NT2/D1 (cell line): Measurements from ENCODE around the gene BSN.

Experiments
- SUZ12 ChIP-seq: IDR thresholded peaks from 2 replicates; pipeline ENCODE4 v1.6.1; 2011; ENCODE audit not compliant: insufficient read length, insufficient read depth; ENCODE audit errors: extremely low read depth
- YY1 ChIP-seq: IDR thresholded peaks from 2 replicates; pipeline ENCODE4 v1.6.1; 2011; ENCODE audit not compliant: insufficient read length, insufficient read depth
- ZNF274 ChIP-seq: IDR thresholded peaks from 2 replicates; pipeline ENCODE4 v1.6.1; 2011; ENCODE audit warnings: mild to moderate bottlenecking, low read depth, low read length

- TF ChIP-seq YY1 (no peak), ZNF274 (no peak), SUZ12 (no peak)
Observed at GRCh38 chr3:49607105-49607591, 52.9 kb downstream of the BSN start.
